HG02981 (cell line): Measurements from ENCODE around the gene CTIF.

ENCODE experiments used
- ATAC-seq: cut with Tn5 transposase; IDR thresholded peaks from one replicate; pipeline ENCODE4 v1.9.1; 2021; ENCODE audit warnings: mild to moderate bottlenecking, moderate library complexity; ENCODE audit not compliant: unreplicated experiment

The CTIF gene

DNA sequence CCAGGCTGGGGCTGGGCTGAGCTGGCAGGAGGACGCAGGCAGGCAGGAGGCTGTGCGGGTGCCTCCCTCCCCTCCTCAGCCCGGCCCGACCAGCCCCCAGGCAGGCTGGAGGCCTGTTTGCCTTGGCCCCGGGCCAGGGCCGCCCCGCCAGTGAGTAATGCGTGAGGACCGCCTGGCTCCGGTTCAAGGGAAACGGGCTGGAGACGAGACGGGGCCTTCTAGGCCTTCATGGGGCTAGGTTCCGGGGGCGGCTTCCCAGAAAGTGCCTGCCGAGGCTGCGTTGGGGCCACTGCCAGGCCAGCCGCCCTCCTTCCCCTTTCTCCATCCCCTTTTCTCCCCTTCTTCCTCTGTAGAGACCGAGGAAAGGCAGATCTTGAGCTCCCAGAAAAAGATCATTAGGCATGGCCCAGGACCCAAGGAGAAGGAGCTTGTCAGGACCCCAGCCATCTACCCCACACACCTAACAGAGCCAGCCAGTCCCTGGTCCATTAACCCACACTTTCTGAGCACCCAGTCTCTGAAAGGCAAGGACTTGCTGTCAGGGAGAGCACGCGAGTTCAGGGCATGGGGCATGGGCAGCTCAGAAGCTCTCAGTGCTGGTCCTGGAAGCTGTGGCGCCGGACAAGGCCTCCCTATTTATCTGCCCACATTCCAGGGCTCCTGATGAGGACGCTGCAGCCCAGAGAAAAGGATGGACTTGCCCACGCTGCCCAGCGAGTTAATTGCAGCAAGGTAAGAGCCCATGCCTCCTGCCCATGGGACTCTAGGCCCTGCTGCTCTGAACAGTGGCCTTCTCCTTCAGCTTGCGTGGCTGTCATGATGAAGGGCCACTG is 363.4 kb downstream of the CTIF start:
- ATAC-seq, result no peak

DNA sequence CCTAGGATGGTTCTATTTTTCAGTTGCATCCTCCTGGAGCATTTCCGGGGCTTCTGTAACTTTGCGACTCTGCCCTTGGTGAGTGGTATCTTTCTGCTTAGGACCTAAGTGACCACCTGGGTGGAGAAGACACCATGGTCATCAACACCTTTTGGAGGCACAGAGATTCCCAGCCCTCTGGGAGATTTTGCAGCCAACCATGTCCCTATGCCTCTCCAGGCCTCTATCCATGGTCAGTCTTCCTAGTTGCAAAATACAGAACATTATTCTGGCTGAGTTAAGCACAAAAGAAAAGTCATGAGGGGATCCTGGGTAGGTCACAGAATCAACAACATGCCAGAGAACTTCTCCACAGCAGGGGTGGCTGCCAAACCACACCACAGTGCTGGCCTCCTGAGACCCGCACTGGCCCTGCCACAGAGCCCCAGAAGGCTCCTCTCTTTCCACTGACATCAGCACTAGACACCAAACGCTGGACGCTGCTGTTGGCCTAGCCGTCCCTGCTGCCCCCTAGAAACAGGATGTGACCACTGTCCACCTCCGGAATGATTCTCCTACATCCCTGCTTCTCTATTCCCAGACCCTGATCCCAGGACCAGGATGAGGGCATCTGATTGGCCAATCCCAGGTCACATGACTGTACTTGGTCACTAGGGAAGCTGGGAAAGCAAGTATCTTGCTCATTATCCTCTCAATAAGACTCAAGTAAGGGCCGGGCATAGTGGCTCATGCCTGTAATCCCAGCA is 364.2 kb downstream of the CTIF start:
- ATAC-seq, result no peak

DNA sequence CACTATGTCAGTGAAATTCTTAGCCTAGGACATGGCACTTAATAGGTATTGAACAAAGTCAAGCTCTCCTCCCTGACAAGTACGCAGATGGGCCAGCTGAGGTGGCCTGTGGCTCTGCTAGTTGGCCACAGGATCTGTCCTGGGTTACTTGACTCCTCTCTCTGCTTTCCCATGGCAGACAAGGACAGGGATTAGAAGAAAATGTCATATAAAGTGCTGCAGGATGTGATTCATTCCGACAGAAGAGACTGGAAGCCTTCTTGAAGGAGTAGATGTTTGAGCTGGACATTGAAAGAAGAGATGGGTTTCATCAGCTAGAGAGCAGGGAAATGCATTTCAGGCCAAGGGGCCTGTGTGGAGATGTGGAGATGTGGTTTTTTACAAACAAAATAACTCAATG is 365.3 kb downstream of the CTIF start:
- ATAC-seq, result no peak

DNA sequence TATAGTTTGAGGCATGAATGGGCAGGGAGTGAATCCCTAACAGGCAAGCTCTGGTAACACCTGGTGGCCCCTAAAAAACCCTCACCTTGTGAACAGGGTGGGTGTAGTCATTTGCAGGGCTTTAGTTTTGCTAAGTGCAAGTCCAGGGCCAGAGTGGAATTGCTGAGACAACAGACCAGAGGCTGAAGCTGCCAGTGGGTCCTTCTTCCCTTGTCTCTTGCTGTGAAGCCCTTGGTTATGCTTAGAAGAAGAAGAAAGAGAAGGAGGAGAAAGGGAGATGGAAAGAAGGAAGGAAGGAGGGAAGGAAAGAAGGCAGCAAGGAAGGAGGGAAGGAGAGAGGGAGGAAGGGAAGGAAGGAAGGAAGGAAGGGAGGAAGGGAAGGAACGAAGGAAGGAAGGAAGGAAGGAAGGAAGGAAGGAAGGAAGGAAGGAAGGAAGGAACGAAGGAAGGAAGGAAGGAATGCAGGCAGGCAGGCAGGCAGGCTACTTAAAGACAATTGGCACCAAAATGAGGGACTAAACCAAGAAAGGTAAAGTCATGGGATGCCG is 366.1 kb downstream of the CTIF start:
- ATAC-seq, result no peak

DNA sequence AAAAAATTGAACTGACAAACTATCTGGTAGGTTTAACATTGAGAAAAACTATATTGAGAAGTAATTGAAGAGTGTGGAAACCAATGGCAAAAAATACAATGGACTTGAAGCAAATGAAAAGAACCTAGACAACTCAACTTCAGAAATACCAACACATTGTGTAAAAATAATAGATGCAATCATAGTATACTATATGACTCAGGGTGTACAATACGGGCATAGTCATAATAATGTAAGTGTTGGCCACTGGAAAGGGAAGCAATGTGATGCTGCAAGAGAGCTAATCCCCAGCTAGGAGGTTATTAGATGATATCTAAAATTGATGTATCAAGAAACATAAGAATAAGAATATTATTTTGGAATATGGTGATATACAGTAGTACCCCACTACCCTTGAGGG is 366.7 kb downstream of the CTIF start:
- ATAC-seq, result no peak

DNA sequence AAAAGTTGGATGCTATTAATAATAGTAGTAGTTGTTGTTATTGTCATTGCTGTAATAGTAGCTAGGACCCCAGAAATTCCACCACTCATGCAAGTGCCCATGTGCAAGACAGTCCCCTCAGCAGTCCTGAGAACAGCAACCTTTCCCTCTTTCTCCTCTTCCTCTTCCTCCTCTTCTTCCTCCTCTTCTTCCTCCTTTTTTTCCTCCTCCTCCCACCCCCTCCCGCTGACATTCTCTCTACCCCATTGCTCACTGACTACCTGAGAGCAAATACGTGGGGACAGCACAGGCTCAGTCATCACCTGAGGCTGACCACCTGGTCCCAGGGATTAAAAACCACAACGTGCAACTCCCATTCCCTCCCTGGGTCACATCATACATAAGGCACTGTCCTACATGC is 370.1 kb downstream of the CTIF start:
- no peak for ATAC-seq

DNA sequence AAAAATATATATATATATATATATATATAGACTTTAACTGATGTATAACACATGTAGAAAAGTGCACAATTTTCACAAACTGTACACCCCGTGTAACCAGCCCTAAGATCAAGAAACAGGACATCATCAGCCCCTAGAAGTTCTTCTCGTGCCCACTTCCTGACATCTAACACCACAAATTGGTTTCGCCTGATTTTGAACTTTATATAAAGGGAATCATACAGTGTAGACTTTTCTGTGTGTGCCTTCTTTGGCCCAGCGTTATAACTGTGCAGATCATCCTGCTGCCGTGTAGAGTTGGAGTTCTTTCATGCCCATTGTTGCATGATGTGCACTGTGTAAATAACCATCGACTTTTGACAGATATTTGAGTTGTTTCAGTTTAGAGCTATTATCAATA is 370.9 kb downstream of the CTIF start:
- no peak for ATAC-seq

DNA sequence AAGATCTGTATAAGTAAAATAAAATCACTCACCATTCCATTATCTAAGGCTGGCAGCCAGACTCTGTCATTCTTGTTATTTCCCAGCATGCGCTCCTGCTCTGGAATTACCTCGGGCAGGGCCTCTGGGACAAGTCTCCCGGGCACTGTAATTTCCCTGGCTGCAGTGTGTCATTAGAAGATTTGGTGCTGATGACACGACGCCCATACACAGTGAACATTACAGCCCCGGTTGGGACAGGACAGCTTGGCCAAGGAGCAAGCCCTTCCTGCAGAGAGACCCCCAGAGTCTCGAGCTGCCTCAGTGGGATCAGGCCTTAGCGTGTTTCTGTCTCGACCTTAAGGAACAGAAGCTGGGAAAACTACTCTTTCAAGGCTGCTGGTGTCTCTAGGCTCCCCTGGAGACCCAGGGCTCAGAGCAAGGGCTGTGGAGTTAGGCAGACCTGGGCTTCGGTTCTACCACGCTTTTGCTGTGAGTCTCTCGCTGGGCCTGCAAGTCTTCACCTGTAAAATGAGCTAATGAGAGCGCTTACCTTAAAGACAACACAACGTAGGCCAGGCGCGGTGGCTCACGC is 372.2 kb downstream of the CTIF start:
- no peak for ATAC-seq
